Medulla oblongata (tissue), 1 donor: Measurements from ENCODE around the gene HK3.

Experiments used
- DNase-seq: peaks from one replicate; pipeline ENCODE4 v3.0.0-alpha.2; 2015; ENCODE audit errors: extremely low spot score

Gene HK3

DNA sequence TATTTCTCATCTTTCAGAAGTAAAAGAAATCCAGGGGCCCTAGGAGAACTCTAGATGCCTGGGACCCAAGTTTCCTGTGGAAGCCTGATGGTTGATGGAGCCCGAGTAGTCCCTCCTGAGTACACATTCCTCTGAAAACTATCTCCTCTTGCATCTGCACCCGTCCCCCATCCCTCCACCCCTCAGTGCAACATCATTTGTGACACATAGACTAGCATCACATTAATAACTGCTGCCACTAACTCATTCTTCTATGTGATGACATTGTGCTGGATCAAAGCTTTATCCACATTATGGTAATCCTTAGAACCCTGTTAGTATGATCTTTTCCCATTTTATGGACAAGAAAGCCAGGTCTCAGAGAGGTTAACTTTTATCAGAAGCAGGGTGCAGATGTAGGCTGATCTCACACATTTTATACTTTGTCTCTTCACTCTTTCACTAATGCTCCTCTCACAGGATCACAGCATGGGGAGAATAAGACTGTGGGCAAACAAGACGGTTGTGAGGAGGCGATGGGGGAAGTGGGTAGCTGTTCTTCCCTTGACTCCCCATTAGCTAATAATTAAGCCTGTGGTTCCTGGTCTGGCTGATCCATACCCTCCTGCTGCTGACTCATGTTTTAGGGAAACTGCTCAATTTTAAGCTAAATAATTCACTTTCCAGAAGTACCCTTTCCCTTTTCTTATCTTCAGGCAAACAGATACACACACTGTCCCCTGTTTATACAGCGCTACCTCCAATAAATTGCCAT is 3.9 kb upstream of the HK3 start:
- DNase-seq, result no peak

DNA sequence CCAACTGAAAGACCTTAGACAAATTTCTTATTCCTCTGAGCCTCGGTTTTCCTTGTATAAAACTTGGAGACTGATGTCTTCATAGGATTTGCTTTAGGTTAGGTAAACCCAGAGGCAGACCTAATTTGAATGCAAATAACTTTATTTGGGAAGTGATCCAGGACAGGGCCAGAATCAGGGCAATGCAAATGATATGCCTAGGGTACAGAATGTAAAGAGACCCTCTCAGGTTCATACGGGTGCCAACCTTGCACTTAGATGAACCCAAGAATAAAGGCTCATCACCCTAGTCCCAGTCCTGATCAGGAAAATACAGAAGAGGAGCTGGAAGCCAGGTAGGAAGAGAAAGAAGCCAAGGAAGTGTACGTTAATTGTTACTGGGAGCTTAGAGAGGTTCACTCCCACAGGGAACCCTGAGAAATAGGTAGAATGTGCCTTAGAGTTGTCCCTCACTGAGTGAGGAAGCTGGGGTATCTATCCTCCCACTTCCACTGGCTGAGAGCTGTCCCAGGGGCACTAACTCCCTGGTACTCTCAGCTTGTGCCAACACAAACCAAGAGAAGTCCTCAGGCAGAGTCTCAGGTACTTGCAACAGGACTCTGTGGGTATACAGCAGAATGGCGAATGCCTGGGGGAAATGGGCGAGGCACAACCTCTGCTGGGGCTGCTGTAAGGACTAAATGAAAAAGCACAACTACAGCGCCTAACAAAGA is 3.1 kb upstream of the HK3 start:
- no peak for DNase-seq

DNA sequence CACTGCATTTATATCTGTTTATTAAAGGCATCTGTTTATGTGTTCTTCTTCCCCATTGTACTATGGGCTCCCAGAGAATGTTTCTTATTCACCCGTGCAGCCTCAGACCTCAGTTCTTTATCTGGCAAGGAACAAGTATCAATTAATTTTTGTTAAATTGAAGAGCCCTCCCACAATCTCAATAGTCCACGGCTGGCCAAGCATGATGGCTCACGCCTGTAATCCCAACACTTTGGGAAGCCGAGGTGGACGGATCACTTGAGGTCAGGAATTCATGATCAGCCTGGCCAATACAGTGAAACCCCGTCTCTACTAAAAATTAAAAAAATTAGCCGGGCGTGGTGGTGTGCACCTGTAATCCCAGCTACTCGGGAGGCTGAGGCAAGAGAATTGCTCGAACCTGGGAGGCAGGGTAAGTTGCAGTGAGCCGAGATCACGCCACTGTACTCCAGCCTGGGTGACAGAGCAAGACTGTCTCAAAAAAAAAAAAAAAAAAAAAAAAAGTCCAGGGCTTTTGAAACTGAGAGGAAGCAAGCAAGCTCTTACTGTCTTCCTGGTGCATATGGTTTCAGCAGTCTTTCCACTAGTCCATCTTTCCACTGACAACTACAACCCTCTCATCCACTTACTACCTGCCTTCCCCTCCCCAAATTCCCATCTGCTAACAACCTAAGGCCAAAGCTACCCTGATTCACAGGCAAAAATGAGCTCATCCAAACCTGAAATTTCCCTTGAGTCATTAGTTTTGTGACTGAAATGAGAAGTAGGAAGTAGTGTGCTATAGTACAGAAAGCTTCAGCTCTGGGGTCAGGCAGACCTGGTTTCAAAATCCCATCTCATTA is 2.3 kb upstream of the HK3 start:
- peak; percentile 43 for DNase-seq

DNA sequence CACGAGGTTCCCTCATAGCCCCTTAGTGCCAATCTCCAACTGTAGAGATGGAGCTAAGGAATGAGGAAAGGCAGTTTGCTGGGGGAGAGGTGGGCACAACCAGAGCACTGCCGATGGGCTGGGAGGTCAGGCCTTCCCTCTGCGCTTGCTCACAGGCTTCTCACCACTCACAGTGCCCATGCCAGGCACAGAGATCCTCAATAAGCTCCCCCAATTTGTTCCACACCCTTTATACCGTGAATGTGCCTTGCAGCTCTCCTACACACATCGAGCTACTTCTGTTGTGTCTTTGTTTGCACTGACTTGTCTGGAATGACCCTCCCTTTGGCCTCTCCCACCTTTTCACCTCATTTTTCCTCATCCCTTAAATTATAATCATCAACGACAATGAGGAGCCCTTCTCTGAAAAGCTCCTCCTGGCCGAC is 1.6 kb upstream of the HK3 start:
- DNase-seq, result no peak

DNA sequence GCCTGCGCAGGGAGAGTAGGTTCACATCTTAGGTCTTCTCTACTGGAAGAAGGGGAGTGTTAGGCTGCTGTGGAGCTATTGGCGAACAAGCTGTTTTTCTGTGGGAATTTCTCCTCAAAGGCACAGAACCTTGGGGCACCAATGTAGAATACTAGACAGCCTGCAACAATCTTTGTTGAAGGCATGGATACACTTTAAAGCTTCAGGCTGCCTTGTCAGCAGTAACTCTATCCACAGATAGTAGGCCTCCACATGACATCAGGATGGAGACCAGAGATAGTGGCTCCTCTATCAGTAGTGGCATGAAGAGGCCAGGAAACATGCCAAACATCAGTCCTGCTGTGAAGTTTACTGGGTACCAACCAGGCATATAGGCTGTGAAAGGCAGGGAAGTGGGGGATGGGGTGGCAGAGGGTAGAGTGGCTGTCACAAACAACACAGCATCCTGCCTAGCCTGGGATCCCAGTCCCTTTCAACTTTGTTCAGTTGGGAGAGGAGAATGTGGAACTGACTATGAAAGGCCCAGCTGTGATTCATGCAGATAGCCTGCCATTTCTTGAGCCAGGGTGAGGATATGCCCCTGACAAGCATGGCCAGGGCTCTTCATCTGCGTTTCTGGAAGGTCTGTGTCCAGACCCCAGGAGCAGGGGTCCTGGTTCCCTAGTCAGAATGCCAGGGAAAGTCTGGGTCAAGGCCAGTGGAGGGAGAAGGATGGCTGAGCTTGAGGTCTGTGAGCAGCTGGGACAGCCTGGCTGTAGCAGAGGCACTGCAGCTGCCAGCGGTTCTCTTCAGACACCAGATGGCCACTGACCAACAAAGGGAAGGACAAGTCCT is 1.0 kb upstream of the HK3 start:
- peak; percentile 36 for DNase-seq

DNA sequence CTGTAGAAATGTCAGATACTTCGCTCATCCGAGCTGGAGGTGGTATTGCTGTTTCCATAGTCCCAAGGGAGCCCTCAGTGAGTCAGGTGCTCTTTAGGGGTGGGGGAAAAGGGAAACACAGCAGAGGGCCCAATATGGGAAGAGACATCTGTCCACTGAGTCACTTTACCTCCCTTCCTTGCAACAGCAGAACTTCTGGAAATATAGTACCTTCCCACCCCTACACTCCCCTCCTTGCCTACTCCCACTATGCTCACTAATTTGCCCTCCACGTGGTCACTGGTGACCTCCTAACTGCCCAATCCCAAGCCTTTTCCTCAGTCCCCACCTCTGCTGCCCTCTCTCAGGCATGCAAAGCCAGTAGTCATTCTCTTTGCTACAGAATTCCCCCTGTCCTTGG is 1.9 kb downstream of the HK3 start:
- no peak for DNase-seq

DNA sequence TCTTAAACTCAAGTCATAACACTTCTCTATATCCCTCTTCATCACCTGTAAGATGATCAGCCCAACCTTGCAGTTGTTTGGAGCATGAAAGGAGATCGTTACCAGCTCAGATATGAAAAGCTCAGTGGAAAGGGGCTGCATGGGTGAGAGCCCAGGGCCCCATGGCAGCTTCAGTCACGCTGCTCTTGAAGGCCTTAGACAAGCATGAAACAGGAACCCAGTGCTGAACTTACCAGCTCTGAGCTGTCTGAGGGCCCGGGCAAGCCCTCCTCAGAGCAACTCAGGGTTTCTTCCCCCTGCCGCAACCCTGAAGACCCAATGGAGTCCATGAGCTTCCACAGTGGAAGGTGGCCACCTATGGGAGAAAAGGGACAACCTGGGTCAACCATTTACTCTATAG is 3.3 kb downstream of the HK3 start:
- DNase-seq, result no peak

DNA sequence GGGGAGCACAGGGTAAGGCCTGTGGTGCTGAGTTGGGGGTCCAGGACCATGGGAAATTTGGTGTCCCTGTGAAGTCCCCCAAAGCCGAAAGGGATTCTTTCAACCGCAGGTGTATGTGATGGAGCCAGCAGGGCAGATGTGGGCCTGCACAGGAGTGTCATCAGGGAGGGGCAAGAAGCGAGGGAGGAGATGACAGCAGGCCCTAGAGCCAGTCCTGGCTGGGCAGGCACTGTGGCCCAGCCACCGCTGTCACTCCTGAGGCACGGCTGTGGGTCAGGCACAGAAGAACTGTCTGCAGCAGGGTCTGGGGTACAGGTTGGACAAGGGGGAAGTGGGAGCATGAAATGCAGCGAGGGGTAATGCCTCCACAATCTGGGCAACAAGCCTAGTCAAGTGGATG is 4.8 kb downstream of the HK3 start:
- DNase-seq, result no peak

DNA sequence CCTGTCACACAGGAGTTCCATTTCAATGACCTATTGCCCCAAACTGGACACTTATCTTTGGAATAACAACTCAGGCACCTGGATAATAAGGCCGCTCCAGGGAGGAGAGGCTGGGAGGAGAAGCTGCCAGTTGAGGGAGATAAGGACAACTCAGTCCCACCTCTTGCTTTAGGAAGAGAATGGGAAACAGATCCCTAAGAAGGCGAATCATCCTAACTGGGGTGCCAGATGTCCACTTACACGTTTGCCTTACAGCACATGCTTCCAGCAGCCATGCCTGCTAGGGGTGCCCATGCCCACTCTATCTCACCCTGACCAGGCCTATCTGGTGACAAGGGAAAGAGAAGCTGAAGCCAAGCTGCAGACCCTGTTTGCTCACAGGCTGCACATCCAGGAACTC is 6.5 kb downstream of the HK3 start:
- DNase-seq, result no peak

DNA sequence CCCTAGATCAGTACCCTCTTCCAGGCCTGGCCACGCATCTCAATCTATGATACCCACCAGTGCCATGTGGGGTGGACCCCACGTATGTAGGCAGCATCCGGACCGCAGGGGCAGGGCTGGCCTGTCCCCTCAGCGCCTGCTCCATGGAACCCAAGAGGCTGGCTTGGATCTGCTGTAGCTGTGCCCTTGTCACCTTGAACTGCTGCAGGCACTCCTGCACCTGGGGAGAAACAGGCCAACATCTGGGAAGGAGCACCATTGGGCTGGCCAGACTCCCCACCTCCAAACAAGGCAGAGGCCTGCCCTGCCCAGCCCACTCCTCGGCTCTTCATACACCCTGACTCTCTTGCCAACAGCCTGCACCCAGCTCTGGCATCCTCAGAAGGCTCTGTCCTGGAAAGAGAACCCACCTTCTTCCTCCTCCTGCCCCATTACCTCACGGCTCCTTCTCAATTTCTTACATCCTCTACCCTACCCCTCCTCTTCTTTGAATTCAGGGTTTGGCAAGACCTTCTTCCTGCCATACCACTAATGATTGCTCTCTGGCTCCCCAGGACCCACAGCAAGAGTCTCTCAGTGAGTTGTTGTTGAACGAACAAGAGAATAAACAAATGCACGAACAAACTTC is 7.7 kb downstream of the HK3 start:
- DNase-seq, result no peak

DNA sequence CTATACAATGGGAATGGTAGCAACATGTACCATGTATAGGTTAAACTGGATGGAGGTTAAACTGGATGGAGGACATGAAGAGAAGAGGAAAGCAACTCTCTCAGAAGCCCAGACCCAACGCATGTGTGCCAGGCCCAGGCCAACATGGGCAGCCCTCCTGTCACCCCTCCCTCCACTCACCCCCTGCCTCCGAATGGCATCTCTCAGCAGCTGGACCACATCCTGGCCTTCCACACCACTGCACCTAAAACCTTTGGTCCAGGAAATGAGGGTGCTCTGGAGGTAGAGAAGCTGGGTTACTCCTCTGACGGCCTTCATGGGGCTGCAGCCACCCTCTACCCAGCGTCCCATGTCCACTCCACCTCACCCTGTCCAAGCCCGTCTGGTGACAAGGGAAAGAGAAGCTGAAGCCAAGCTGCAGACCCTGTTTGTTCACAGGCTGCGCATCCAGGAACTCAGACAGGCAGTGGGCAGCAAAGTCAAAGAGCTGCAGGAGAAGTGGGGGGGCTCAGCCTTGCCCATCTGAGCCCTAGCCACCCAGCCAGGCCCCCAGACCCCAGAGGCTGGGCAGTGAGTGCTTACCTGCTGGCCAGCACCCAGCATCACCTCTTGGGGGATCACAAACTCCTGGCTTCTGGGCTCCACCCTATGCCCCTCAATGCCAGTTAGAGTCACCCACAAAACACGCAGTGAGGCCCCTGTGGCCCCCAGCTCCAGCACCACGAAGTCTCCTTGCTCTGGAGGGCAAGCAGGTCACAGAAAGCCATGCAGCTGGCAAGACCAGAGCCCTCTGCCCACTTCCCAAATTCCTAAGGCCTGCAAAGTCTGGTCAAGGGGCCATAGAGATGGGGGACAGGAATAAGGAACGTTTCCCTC is 8.5 kb downstream of the HK3 start:
- DNase-seq, result no peak

DNA sequence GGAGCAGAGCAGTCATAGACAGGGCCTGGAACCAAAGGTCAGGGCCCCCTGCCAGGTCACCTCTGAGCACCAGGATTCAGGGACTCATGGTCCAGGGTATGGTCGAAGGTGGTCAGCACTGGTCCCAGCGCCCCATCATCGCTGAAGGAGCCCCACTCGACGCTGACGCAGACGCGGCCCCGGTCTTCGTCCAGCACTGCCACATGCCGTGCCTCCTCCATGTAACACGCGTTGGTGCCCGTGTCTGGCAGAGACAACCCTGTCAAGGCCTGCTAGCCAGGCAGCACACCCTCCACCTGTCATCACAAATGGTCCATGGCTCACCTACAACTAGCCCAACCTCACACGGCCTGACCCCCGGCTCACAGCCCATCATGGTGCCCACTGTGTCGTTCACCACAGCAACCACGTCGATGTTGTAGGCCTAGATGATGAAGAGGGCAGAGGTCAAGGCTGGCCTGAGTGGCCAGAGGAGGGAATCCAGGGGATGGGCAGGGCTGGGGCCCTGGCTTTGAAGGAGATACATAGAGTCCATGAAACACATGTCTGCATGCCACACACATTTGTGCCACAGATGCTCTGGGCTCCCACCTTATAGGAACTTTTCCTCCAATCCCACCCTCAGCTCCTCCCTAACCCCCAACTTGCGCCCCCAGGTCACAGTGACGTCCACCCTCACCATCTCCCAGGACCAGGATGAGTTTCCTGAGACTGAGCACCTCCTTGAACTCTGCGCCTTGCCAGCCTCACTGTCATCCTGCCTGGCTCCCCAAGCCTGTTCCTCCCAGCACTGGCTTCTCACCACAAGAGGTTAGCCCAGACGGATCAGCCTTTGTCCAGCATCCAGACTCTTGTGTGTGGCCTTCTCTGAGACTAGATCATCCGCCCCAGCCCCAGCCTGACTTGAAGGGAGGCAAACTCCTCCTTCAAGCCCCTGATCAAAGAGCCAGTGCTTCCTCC is 9.5 kb downstream of the HK3 start:
- no peak for DNase-seq

DNA sequence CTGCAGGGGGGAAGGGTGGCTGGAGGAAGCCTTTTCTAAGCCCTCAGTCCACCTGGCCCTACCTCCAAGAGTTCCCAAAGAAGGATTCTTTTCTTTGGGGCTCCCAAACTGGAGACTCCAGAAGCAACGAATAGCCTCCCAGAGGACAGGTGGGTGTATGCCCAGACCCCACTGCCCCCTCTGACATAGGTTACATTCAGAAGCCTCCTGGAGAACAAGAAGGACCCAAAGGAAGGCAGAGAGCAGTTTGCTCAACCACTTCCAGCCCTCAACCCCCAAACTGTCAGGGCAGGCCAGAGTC is 10.3 kb downstream of the HK3 start:
- no peak for DNase-seq

DNA sequence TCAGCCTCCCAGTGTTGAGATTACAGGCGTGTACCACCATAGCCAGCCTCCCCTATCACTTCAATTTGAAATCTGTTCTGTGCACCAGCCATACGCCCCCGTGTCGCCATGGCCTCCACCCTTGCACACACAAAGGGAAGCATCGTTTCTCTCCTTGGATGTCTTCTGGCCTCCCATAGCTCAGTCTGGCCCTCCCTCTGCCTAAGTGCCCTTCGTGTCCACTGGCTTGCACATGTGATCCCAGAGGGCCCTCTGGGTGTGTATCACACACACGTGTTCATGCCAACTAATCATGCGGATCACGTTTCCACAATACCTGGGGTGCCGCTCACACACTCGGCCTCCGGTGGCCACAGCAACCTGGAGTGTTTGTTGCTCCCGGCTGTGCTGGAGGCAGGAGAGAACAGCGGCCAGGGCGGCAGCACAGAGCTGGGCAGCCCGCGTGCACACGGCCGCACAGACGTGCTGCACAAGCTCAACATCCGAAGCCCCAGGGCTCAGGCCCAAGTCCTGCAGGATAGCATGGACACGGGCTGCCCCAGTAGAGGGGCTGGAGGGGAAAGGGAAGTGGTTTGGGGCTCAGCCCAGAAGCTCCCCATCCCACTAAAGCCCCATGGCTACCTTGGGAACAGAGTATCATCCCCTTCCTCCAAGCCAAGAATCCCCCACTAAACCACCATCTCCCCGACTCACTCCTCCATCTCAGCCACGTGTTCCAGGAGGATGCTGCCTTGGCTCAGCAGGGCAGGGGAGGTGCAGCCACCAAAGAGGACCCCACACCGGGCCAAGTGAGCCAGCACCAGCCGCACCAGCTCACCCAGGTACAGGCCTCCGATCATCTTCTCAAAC is 10.9 kb downstream of the HK3 start:
- no peak for DNase-seq

DNA sequence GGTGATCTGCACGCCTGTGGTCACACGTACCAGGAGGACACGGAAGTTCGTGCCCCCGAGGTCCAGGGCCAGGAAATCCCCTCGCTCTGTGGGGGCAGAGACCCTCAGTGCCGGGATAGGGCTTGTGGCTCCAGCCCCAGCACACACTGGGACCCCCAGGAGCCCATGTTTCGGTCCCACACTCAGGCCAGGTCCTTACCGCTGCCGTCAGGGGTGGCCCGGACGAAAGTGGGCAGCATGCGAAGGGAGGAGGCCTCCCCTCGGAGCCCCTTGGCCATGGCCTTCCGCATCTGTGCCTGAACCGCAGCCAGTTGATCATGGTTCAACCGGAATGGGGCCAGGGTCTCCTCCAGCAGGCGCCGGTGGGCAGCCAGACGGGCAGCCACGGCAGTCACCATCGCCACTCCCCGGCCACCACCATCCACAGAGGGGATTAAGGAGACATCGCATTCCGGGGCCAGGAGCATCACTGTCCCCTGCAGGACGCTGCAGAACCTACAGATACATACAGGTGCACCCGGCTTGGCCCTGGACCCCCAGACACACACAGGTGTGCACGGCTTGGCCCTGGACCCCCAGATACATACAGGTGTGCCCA is 11.8 kb downstream of the HK3 start:
- no peak for DNase-seq

DNA sequence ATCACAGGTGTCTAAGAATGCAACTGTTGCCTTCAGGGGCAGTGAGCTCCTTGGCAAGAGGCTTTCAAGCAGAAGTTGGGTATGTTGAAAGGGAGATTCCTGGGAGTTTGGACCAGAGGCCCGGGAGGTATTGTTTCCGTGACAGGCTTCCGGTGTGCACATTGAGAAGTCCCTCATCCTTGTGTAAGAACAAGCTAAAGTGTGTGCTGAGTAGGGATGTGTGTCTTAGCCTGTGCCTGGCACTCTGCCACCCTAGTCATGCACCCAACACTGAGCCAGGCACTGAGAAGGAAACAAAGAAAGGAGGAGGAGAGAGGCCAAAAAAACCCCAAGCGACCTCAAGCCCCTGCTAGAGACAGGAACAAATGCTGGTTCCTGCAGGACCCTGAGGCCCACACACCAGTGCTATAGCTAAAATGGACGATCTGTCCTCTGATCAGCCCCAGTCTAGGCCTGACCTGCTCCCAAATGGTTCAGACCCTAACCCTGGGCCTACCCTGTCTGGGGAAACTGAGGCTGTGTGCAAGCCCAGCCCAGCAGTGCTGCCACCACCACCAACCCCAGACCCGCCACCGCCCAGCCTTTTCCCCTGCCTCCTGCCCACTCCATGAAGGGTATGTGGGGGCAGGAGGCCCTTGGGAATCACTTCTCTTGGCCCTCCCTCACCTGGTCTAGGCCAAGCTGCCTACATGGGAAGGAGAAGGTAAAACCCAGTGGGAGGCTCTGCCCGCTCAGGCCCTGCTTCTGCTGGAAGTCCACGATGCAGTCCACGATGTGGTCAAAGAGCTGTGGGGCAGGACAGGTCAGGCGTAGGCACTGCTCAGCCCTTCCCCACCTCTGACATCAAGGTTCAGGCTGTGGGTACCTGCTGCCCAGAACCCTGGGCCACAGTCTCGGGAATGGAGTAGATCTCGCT is 12.6 kb downstream of the HK3 start:
- DNase-seq, result peak; percentile 14

DNA sequence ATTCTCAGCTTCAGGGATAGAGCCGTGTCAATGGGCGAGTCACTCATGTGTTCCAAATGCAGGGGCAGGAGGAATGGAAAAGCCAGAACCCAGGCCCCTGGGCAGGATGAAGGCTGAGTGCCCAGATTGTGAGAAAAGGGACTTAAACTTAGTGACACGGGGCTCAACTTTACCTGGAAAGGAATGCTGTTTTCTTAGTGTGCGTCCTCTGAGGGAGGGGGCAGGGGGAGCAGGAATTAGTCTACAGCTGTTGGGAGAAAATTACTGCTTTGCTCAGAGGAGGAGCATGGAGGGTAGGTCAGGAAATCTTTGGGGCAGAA is 14.6 kb downstream of the HK3 start:
- no peak for DNase-seq
